Spleen (tissue), 7 donors: ENCODE measurements around the gene TMEM273.

Source experiments
- POLR2A ChIP-seq, 3 donors: fragments of 450-650 bp; IDR thresholded peaks; one replicate each; pipeline ENCODE4 v1.5.1; 2017; ENCODE audit warnings: antibody characterized with exemption in 3 of 3, mild to moderate bottlenecking in 1 of 3
- POLR2AphosphoS5 ChIP-seq, 3 donors: sonication (generic); formaldehyde crosslinking; IDR thresholded peaks; one replicate each; pipeline ENCODE4 v1.5.1; 2017; ENCODE audit warnings: antibody characterized with exemption in 3 of 3
- TF ChIP-seq, protein P1 (sequence below), 11 experiments: fragments of 200-600 bp in 7 of 11; fragments of 450-650 bp in 4 of 11; sonication (generic) in 4 of 11; IDR thresholded peaks in 8 of 11; conservative IDR thresholded peaks in 3 of 11; 1 replicate in 7 of 11; 2 replicates in 4 of 11; pipeline versions ENCODE4 v1.4.0 to v1.8.0; 2016 to 2021; ENCODE audit warnings: antibody characterized with exemption in 11 of 11, inconsistent platforms in 4 of 11, mild to moderate bottlenecking in 1 of 11
- donor health status: DM: no; HTN: no; CAD: no; lungs with moderate emphysema.
- donor health status: DM: no; HTN: no; CAD: no.
- donor health status: DM: no; HTN: no; CAD: no.

DNA sequence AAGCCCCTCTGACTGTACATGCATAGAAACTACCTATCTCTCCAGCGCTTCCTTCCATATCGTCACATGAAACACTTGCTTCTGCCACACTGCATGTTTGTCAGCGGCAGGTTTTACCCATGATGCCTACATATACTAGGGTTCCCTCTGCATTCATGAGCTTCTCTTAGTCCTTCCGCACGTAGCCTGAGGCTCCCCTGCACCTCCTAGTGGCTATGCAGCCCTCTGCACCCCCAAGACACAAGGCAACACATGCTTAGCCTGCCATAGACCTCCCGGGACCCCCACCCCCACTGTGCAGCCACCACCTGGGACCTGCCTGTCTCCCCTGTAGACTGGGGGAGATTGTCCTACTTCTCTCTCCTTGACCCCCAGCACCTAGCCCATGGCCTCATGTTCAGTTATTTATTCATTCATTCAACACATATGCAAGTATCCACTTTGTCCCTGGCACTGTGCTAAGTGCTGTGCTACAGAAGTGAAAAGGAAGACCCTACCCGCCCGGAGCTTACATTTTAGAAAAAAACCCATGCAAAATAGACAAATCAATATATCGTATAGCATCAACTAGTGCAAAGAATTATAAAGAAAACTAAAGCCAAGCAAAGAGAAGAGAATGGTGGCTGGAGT is 23.5 kb downstream of the TMEM273 start:
- TF ChIP-seq, protein P1, sequence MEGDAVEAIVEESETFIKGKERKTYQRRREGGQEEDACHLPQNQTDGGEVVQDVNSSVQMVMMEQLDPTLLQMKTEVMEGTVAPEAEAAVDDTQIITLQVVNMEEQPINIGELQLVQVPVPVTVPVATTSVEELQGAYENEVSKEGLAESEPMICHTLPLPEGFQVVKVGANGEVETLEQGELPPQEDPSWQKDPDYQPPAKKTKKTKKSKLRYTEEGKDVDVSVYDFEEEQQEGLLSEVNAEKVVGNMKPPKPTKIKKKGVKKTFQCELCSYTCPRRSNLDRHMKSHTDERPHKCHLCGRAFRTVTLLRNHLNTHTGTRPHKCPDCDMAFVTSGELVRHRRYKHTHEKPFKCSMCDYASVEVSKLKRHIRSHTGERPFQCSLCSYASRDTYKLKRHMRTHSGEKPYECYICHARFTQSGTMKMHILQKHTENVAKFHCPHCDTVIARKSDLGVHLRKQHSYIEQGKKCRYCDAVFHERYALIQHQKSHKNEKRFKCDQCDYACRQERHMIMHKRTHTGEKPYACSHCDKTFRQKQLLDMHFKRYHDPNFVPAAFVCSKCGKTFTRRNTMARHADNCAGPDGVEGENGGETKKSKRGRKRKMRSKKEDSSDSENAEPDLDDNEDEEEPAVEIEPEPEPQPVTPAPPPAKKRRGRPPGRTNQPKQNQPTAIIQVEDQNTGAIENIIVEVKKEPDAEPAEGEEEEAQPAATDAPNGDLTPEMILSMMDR (IDR thresholded peaks at IDR 0.05 in 8 of 11, conservative IDR thresholded peaks at IDR 0.05 in 3 of 11), result peak; percentile 16 to 76 (median 67)
- no peak for TF ChIP-seq POLR2A (IDR thresholded peaks at IDR 0.05)
- no peak for TF ChIP-seq POLR2AphosphoS5 (IDR thresholded peaks at IDR 0.05)
